Measurements from ENCODE around the gene RNF150.
A peak's percentile ranks its signal among the peaks of the same experiment; 100 is the strongest.
"Not testable (repeated sequence)": the region's sequence is repeated elsewhere in the genome, so short reads cannot be mapped to it uniquely, and the experiment has no call there.

Gene RNF150

DNA sequence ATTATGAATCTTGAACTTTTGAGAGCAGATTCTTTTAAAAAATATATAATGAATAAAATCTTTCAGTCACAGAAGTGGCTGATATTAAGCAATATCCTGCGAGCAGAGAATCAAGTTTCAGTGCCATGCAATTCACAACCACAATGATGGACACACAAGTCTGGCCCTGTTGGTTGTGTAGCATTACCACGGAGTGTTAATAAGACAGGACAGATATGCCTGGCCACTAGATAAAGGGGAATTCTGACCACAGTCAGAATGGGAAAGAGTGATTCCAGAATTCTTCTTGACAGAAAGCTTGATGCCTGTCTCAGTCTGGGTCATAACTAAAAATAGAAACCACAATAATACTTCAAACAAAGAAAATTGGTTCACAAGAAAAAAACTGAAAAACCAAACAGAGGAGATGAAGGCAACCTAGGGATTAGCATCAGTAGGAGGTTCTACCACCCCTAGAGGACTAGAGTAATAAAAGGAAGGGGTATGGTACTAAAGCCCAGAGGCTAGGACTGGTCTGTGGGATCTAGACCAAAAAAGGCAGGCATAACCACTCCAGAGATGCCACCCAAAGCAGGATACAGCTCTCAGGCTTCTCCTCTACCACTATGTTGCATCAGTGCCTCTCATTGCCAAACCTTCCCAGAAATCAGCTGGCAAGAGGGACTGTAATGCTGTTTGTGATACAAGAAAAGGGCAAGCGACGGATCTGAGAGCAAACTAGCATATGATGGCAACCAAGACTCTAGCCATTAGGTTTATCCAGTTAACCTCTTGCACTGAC lies 59.0 kb downstream of the RNF150 start:
- DNase-seq = no peak

DNA sequence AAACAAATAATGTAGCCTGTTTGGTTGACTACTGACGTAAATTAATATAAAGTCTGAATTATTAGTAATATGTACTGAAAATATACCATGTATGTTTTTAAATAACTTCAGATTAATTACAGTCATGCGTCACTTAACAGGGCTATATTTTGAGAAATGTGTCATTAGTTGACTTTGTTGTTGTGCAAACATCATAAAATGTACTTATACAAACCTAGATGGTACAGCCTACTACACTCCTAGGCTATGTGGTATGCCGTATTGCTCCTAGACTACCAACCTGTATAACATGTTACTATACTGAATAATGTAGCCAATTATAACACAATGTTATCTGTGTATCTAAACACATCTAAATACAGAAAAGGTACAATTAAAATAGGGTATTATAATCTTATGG lies 66.6 kb downstream of the RNF150 start:
- DNase-seq = no peak

DNA sequence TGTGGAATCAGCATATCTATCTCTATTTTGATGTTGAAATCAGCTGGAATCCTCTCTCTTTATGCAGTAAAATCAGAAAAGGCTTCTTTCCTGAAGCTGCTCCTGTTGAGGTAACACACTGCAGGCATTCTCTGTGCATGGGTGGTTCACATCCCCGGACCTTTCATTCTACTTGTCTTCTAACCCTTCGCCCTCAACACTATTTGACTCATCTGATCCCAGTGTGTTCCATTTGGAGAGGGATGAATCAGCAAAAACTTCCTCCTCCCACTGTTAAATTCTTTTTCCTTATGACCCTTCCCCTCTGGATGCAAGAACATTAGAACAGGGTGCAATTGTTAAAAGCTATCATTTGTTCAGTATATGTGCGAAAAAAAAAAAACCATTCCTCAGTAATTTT lies 67.4 kb downstream of the RNF150 start:
- DNase-seq = no peak

DNA sequence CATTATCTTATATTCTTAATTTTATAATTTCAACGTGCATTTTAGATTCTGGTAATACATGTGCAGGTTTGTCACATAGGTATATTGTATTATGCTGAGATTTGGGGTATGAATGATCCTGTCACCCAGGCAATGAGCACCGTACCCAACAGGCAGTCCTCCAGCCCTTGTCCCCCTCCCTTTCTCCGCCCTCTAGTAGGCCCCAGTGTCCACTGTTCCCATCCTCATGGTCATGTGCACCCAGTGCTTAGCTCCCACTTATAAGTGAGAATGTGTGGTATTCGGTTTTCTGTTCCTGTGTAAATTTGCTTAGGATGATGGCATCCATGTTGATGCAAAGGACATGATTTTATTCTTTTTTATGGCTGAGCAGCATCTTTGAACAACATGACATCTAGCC lies 70.6 kb downstream of the RNF150 start:
- DNase-seq = no peak

DNA sequence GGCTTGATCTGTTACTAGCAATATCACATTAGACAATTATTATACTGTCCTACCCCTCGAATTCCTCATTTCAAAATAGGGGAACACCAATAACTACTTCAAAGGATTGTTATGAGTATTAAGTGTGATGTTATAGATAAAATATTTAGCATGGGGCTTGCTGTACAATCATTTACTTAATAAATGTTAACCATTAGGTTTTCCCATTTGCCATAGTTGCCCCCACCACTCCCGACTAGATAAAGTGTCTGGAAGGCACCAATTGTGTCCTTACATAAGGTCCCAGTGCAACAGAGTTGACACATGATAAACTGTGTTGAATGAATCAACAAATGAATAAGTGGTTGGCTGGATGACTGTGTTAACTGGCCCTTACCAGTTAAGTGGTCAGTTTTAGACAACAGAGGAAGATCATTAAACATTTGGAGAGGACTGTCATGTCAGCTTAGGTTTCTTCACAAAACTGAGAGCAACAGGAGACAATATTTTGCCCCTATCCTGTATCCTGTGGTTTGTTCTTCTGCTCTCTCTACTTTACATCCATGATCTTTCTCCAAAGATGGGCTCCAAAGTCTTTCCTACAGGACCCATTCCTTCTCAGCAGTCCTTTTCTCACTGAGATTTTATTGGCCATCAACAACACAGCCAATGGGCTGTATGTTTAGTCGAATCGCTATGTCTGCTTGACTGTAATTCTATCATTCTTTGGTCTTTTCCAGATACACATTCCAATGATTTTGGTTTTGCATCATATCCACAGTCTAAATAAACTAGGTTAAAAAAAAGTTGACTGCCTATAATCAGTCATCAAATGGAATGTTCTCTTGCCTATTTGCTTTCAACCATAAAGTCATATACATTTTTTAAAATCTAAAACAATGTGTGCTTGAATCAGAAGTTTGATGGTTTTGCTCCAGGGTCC lies 74.4 kb downstream of the RNF150 start:
- no peak for DNase-seq

DNA sequence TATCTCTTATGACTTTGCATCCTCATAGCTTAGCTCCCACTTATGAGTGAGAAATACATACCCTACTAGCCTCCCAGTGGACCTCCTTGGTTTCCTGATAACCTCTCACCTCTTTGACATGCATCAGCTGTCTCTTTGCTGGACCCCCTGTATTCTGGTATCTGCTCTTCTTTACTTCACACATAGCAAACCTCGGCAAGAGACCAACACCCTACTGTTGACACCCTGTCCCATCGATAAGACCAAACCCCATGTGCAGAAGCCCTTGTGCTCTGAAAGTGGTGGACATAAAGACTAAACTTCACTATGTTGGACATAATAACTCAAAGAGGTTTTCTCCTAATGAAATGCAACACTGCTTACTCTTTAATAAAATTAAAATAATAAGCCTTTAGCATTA lies 75.7 kb downstream of the RNF150 start:
- no peak for DNase-seq

DNA sequence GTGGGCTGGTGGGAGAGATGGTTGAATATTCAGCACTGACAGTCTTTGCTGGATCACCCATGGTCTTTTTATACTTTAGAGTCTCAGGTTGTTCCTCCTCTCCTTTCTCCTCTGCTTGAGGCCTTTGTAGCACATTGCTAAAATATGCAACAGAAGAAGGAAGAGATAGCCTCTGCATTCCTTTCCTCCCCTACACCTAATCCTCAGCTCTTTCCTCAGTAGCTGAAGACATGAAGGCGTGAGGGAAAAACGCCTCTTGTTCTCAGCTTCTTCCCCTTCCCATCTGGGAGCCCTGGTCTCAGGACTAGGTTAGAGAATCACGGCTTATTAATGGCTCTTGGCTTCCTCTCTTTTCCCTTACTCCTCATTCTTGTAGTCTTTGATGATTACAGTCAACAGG lies 76.8 kb downstream of the RNF150 start:
- DNase-seq = no peak

DNA sequence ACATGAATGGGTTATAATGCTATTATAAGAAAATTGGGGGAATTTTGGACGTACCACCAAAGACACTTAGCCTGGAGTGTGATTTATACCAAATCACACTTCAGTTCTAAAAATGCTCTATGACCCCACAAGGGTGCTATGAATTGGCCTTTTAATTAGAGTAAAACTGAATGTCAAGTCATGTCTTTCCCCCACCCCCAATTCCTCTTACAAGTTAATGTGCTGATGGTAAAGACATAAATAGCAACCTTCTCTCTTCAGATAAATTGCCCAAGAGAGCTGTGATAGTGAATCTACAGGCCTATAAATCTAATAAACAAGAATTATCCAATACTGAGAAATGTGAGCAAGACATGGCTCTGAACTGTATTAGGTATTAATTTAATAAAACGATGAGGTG lies 78.8 kb downstream of the RNF150 start:
- DNase-seq = no peak

DNA sequence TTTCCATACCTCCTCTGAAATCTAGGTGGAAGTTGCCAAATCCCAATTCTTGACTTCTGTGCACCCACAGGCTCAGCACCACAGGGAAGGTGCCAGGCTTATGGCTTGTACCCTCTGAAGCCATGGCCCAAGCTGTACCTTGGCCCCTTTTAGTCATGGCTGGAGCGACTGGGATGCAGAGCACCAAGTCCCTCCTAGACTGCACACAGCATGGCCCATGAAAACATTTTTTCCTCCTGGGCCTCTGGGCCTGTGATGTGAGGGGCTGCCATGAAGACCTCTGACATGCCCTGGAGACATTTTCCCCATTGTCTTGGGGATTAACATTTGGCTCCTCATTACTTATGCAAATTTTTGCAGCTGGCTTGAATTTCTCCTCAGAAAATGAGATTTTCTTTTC lies 82.3 kb downstream of the RNF150 start:
- DNase-seq = not testable (repeated sequence)

DNA sequence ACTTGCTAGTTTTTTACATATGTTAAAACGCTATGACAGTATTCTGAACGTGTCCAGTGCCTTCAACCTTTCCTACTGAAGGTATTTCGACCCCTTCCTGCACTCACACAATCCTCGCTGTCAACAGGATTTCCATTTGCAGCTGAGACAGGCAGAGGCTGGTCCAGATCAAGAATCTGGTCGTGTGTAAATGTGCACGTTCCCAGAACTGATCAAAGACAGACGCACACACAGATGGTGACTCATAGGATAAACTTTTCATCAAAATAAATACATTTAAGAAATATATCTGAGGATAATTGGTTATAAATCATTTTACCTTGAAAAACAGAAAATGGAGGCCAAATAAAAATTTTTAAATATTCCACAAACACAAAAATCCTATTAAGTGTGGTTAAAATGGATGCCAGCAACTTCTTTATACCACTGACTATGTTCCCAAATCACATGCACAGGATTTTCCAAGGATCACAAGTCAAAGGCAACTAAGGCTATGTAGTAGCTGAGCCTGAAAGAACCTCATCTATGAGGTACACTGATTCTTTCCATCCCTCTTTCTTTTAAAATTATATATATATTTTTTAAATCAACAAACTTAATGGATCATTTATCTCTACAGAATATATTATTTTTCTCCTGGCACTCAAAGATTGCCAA lies 85.9 kb downstream of the RNF150 start:
- DNase-seq = no peak

DNA sequence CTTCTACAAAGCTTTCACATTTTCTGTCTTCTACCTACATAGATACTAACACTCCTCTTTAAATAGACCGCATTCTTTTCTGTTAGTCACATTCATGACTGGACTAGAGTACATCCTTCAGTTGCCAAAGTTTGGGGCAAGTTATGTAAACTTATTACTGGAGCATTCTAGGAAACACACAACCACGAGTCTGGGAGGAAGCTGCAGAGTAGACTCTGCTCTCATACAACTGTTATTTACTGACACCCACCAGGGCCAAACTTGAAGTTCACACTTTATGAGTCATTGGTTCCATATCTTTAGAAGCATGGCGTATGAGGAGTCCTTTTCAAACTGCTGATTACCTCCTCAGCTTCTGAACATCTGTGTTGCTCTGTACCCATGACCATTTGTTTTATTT lies 87.0 kb downstream of the RNF150 start:
- peak; percentile 19 to 48 (median 32) for DNase-seq

DNA sequence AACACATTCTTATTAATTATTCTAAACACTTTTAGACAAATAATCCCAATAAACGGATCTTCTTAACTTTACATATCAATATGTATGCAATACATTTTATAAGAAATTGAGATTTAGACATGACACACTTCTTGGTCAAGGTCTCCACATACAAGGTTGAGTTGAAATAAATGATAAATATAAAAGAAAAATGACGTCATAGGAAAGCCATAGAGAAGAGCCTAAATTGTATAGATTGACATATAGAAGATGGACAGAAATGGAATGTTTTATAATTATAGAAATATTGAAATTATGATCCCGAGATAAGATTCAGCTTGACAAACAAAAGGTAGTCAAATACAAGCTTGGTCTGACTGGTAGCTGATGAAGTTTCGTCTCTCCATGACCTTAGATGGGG lies 87.4 kb downstream of the RNF150 start:
- DNase-seq = no peak

DNA sequence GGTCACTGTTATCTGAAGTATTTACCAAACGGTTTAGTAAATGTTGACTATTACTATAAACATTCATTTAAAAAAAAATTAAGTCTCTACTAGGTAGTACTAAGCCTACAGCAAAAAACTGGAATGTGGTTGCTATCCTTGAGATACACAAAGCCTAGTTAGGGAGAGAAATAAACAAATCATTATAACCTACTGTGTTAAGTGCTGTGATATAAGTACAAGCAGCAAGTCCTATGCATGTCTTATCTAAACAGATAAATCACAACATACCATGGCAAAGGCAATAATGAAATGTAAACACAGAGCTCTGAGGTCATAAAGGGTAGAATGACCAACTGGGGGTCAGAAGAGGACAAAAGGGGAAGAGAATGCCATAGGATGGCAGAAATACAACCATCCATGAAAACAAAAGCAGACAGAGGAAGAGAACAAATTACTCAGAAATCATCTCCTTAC lies 92.2 kb downstream of the RNF150 start:
- DNase-seq = no peak

DNA sequence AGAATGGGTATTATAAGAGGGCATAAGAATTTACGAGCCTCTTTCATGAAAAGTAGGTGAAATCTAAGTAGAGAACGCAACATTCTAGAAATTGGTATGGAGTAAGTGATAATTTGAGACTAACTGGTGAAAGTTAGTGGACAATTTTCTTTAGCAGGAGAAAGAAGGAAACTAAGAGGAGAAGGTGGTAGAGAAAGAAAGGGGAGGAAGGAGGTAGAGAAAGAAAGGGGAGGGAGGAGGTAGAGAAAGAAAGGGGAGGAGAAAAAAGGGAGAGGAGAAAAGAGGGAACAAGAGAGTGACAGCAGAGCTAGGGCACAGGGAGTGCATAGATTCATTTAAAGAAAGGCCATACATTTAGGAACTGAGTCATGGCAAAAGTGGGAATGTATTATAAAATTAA lies 94.1 kb downstream of the RNF150 start:
- no peak for DNase-seq

DNA sequence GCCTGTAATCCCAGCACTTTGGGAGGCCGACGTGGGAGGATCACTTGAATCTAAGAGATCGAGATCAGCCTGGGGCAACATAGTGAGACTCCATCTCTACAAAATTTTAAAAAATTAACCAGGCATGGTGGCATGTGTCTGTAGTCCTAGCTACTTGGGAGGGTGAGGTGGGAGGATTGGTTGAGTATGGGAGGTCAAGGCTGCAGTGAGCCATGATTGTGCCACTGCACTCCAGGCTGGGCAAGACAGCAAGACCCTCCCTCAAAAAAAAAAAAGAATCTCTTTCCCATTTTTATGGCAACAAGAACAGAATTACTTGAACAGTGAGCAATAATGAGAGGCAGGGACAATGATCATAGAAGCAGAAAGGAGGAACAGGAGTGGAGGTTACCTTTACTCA lies 94.8 kb downstream of the RNF150 start:
- no peak for DNase-seq

DNA sequence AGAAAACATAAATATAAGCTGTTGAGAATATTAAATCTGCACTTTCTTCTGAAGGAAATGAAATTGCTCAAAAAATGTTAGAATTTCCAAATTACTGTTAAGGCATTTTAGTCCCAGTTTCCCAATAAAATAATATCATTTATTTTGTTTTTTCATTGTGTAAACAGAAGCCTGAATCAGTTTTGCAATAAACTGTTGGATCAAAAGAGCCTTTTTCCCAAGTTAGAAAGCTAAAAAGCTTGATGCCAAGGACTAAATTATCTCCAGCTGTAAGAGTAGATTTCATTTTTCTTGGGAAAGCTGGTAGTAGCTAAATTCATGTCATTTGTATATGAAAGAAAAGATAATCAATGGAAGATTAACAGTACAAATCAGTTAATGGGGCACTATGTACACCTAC lies 95.8 kb downstream of the RNF150 start:
- no peak for DNase-seq

DNA sequence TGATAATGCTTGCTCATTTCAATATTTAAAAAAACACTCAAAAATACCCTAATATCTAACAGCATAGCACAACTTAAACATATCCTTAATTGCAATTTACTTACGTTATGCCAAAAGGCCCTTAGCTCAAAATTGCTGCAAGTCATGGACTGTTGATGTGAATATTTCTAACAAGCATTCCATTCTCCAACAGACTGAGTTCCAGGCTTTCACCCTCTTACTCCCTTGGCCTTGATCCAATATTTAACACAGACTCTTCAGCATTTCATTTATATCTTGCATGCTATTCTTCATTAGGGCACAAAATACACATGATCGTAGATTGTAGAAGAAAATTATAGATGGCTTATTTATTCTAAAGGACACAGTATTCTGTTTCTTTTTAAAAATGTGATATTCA lies 96.5 kb downstream of the RNF150 start:
- no peak for DNase-seq

DNA sequence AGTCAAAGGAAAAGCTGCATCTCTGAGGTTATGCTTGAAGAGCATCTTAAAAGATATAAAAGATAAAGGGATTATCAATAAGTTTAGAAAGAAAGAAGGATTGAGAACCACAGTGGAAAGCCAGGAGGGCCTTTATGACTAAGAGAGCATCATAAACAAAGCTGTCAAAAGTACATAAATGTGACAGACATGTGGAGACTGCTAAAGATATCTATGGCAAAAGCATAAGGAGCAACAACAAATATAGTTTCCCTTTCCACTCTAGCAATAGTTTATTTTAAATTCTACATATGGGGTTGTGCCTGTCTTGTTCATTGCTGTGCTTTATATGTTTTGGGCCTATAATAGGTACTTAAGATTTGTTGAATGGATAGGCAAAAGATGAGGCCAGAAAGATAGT lies 97.3 kb downstream of the RNF150 start:
- no peak for DNase-seq

DNA sequence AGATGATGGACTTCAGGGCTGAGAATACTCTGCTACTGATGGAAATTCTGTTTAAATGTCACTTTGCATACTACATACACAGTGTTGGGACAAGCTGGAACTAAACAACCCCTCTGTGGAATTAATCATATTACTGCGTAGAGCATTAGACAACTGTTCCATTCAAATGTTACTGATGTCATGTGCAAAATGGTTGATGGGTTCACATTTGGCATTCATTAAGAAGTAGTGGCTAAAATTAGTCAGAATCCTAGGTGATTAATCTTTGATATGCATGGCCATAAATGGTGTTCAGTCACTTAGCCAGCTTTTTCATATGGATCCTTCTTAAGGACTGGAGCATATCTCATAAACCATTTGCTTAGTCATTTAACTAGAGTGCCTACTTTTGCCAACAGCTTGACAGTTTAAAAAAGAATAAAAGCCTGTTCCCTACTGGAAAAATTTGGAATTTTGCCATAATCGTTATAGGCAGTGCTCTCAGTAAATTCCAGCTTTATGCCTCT lies 105.2 kb downstream of the RNF150 start:
- DNase-seq = no peak

DNA sequence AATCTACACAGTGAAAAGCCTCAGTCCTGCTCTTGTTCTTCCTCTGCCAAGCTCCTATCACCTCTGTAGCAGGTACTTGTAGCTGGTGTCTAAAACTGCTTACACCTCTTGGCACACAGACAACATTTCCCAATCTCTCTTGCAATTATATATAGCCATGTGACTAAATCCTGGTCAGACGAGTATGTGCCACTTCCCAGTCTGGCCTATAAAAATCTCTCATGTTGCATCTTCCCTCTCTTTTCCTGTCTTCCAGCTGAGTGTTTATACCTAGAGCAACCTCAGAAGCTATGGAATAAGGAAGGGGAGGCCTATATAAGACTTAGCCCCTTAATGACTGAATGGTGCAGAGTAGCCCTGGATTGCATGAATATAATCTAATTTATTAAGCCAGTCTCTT lies 105.8 kb downstream of the RNF150 start:
- DNase-seq = no peak

DNA sequence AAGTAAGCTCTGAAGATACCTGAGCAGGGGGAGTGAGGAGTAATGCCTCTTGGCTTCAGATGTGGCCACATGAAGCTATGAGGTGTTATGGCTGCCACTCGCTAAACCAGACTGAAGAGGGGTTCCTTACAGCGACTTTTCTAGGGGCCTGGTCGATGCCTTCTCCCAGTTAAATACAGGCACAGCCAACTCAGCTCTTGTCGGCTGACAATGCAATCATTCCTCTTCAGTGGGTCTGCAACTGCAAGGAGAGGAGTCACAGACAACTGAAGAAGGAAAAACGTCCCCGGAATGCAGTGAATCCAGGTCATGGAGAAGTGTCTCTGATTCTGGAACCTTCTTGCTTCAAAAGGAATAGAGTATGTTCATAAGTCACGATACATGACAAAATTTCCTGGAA lies 106.4 kb downstream of the RNF150 start:
- no peak for DNase-seq

DNA sequence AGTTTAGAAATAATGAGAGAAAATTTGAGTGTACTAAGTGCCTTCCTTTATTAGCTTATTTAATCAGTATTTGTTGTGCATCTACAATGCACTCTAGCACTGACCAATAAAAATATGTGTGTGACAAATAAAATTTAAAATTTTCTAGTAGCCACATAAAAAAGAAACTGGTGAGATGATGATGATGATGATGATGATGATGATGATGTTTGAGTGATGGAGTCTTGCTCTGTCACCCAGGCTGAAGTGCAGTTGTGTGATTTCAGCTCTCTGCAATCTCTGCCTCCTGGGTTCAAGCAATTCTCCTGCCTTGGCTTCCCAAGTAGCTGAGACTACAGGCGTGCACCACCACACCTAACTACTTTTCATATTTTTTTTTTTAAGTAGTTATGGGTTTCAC lies 110.2 kb downstream of the RNF150 start:
- no peak for DNase-seq

DNA sequence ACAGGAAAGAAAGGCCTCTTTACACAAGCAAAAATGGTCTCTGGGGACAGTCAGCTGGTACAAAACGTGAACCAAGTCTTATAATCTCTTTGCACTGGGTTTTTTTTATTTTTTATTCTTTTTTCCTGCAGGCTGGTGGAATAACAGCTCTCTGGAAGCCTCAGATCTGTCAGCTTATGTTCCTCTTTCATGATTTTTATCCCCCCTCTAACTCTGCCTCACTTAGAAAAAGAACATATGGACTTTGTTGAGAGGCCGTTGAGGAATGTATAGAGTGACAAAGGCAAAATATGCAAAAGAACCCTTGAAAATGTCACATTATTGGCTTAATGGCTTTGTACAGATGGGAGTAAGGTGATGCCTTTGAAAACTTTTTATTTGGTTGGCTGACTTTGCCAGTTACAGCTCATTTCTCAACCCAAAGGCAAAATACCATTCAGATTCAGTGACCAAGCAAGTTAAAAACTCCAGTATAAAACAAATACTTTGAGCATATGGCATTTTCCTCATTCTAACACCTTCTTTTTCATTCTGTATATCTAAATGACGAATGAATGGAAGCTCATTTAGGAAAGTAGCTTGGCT lies 111.1 kb downstream of the RNF150 start:
- DNase-seq = no peak

Data from suppressor macrophage treated with lipopolysaccharide for 1 hour (primary cell).